Ovary (tissue), 9 donors: ENCODE data around the gene BRSK2. TPM values are rescaled to one million over a fixed set of nuclear protein-coding genes. Genes with fewer than 3 reads are reported as not detected.
"Not testable (repeated sequence)": the region's sequence is repeated elsewhere in the genome, so short reads cannot be mapped to it uniquely, and the experiment has no call there.

ENCODE experiments used
- DNase-seq, 5 donors: peaks; one replicate each; pipeline ENCODE4 v3.0.0-alpha.2; 2019 to 2020
- H3K27ac ChIP-seq, 2 donors: fragments of 200-600 bp; one replicate each; pipeline versions ENCODE4 v1.5.1 to v1.8.0; 2019 to 2022
- H3K27me3 ChIP-seq: fragments of 200-600 bp; one replicate; pipeline ENCODE4 v1.8.0; 2022
- H3K36me3 ChIP-seq: fragments of 200-600 bp; sonication (generic); one replicate; pipeline ENCODE4 v1.5.1; 2019
- H3K4me1 ChIP-seq: one replicate; pipeline ENCODE4 v1.8.1; 2013; ENCODE audit warnings: mild to moderate bottlenecking, moderate library complexity; ENCODE audit not compliant: insufficient read depth
- H3K4me3 ChIP-seq: fragments of 200-600 bp; sonication (generic); one replicate; pipeline ENCODE4 v1.5.1; 2017
- H3K9me3 ChIP-seq, 2 donors: fragments of 200-600 bp in 1 of 2; sonication (generic) in 1 of 2; one replicate each; pipeline versions ENCODE4 v1.5.1 to v1.8.1; 2013 to 2019; ENCODE audit warnings: mild to moderate bottlenecking in 1 of 2, moderate library complexity in 1 of 2
- CTCF ChIP-seq, 3 donors: fragments of 450-650 bp in 2 of 3; fragments of 200-600 bp in 1 of 3; IDR thresholded peaks; one replicate each; pipeline versions ENCODE4 v1.5.1 to v1.8.0; 2016 to 2022; ENCODE audit warnings: antibody characterized with exemption in 3 of 3, mild to moderate bottlenecking in 1 of 3
- EP300 ChIP-seq: sonication (generic); formaldehyde crosslinking; IDR thresholded peaks from one replicate; pipeline ENCODE4 v1.6.1; 2017; ENCODE audit warnings: antibody characterized with exemption
- POLR2A ChIP-seq: fragments of 450-650 bp; IDR thresholded peaks from one replicate; pipeline ENCODE4 v1.6.1; 2017; ENCODE audit warnings: antibody characterized with exemption, mild to moderate bottlenecking, moderate library complexity
- WGBS, 3 donors: extraction: QIAGEN DNeasy Blood & Tissue Kit in 1 of 3; methylation state at CpG; one replicate each; pipeline versions ENCODE4 v1.1.5 to v1.1.7; 2013 to 2017; 5-methylcytosine and 5-hydroxymethylcytosine counted together
- intact Hi-C, 4 donors: fragments of 100-400 bp; cut with DNase I; formaldehyde crosslinking; loops; one replicate each; pipeline versions ENCODE4 v1.11.0 to v1.15.1; 2022 to 2023
- polyA plus RNA-seq, 2 donors: library from polyadenylated mRNA; stranded (reverse); fragments of 200-250 nt in 1 of 2; fragments of 350-450 nt in 1 of 2; fragmentation: Illumina TruSeq in 1 of 2; extraction: RNeasy Lipid Tissue Mini Kit (QIAGEN cat#74804) in 1 of 2; gene quantifications; one replicate each; pipeline ENCODE4 v1.2.3, GENCODE V29; 2013 to 2014
- total RNA-seq, 7 donors: library from RNA; depleted of rRNA in 2 of 7; stranded (reverse); fragments of >200 nt in 2 of 7; fragmentation: NEBNext Ultra II Directional in 3 of 7; extraction: Animal tissue kit (Norgen Biotek cat#: 25700) in 3 of 7; gene quantifications; one replicate each; pipeline versions ENCODE4 v1.1.0 to v1.2.4, GENCODE V29; 2016 to 2023
- donor health status: DM: no; HTN: no; CAD: no; lungs with moderate emphysema.
- donor health status: DM: no; HTN: no; CAD: no.
- donor health status: Bipolar disorder and iron deficiency.
- donor health status: DM: yes; HTN: yes; CAD: no.
- donor health status: DM: no; HTN: no; CAD: no.
- donor health status: DM: yes; HTN: yes; CAD: no.

BRSK2 gene
- total and polyA plus RNA-seq, 9 donors: 0.22 to 1.5 (median 0.52) TPM

DNA sequence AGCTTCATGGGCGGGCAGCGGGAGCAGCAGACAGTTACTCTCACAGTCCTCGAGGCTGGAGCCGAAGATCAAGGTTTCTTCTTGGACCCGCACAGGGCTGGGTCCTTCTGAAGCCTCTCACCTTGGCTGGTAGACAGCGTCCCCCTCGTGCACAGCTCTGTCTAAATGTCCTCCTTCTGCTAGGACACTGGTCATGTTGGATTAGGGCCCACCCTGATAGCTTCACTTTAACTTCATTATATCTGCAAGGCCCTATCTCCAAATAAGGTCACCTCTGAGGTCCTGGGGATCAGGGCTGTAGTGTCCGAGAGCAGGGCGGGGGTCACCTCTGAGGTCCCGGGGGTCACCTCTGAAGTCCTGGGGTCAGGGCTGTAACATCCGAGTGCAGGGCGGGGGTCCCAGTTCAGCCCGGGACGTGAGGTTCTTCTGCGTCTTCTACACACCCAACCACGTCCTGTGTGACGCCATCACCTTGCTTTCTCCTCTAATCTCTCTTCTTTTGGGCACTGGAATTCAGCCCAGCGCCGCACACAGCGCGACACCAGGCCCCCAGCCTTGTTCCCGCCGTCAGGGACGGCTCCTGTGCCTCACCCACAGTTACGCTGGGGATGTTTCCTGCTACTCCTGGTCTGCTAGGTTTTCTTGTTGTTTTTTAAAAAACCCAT, 46.2 kb upstream of the BRSK2 start:
- no peak for DNase-seq
- 76 to 81% (median 79%) methylated on average over 25 of the region's 25 CpGs for WGBS, 3 donors
- Histone ChIP-seq H3K27ac (no peak overlapping the region), H3K27me3 (no peaks in the 10 kb centered on the region), H3K4me1 (no peaks in the 10 kb centered on the region), H3K9me3 (no peaks in the 10 kb centered on the region), H3K36me3 (no peaks in the 10 kb centered on the region), H3K4me3 (no peak overlapping the region)
- TF ChIP-seq CTCF (IDR thresholded peaks at IDR 0.05): no peak
- no peak for TF ChIP-seq POLR2A
- no peak for TF ChIP-seq EP300
- intact Hi-C loops: no loop called here

GRCh38 chr11:1344056-1344635, 45.6 kb upstream of the BRSK2 start:
- Histone ChIP-seq H3K36me3 (no peaks in the 10 kb centered on the region), H3K9me3 (no peaks in the 10 kb centered on the region), H3K4me1 (no peaks in the 10 kb centered on the region), H3K27me3 (no peaks in the 10 kb centered on the region), H3K27ac (no peak overlapping the region), H3K4me3 (no peak overlapping the region)
- TF ChIP-seq POLR2A: no peak
- TF ChIP-seq CTCF (IDR thresholded peaks at IDR 0.05): no peak
- no peak for TF ChIP-seq EP300
- DNase-seq: no peak
- 81 to 86% (median 82%) methylated on average over 26 of the region's 26 CpGs for WGBS, 3 donors
- intact Hi-C loops: no loop called here

- Histone ChIP-seq H3K4me1 (peaks cover 1% of the 10 kb centered on the region), H3K9me3 (no peaks in the 10 kb centered on the region), H3K4me3 (no peak overlapping the region), H3K27me3 (no peaks in the 10 kb centered on the region), H3K27ac (no peak overlapping the region), H3K36me3 (no peaks in the 10 kb centered on the region)
- 87 to 89% (median 88%) methylated on average over 28 of the region's 28 CpGs for WGBS, 3 donors
- no peak for TF ChIP-seq EP300
- no peak for TF ChIP-seq CTCF (IDR thresholded peaks at IDR 0.05)
- no peak for TF ChIP-seq POLR2A
- intact Hi-C loops: no loop called here
- peak in 1 of 5 donors; percentile 7 for DNase-seq
Measured at GRCh38 chr11:1345737-1346513, 43.8 kb upstream of the BRSK2 start.

GRCh38 chr11:1346669-1347390, 42.9 kb upstream of the BRSK2 start:
- Histone ChIP-seq H3K4me3 (no peak overlapping the region), H3K27me3 (no peaks in the 10 kb centered on the region), H3K36me3 (no peaks in the 10 kb centered on the region), H3K9me3 (no peaks in the 10 kb centered on the region), H3K4me1 (peaks cover 1% of the 10 kb centered on the region), H3K27ac (no peak overlapping the region)
- WGBS, 3 donors: 80 to 89% (median 88%) methylated on average over 28 of the region's 28 CpGs
- TF ChIP-seq EP300: no peak
- no peak for TF ChIP-seq POLR2A
- TF ChIP-seq CTCF (IDR thresholded peaks at IDR 0.05): no peak
- DNase-seq: no peak
- intact Hi-C loops: no loop called here

DNA sequence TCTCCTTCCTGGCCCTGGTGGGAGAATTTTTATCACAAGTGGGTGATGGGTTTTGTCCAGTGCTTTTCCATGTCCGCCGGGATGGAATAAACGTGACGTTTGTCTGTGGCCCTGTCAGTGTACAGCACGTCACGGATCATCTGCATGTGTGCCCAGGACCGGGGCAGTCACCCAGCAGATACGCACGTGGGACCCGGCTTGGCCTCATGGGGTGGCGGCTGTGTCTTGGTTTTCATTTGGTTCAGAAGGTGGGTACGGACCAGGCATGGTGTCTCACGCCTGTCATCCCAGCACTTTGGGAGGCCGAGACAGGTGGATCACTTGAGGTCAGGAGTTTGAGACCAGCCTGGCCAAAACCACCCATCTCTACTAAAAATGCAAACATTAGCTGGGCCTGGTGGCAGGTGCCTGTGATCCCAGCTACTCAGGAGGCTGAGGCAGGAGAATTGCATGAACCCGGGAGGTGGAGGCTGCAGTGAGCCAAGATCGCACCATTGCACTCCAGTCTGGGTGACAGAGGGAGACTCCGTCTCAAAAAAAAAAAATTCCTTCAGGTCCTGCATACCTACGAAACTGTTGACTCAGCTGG, 42.2 kb upstream of the BRSK2 start:
- H3K27me3 ChIP-seq, H3K9me3 ChIP-seq, H3K36me3 ChIP-seq, H3K27ac ChIP-seq, H3K4me3 ChIP-seq, intact Hi-C loops, H3K4me1 ChIP-seq: not testable (repeated sequence)
- DNase-seq: peak in 1 of 5 donors; percentile 9
- 91 to 95% (median 94%) methylated on average over 18 of the region's 18 CpGs for WGBS, 3 donors
